GM21381 (cell line): ENCODE measurements around the gene SUMF2.
"Not testable (repeated sequence)": the region's sequence is repeated elsewhere in the genome, so short reads cannot be mapped to it uniquely, and the experiment has no call there.

Experiments
- ATAC-seq: cut with Tn5 transposase; IDR thresholded peaks from one replicate; pipeline ENCODE4 v1.9.1; 2021; ENCODE audit warnings: mild to moderate bottlenecking, moderate library complexity; ENCODE audit not compliant: unreplicated experiment

The SUMF2 gene

DNA sequence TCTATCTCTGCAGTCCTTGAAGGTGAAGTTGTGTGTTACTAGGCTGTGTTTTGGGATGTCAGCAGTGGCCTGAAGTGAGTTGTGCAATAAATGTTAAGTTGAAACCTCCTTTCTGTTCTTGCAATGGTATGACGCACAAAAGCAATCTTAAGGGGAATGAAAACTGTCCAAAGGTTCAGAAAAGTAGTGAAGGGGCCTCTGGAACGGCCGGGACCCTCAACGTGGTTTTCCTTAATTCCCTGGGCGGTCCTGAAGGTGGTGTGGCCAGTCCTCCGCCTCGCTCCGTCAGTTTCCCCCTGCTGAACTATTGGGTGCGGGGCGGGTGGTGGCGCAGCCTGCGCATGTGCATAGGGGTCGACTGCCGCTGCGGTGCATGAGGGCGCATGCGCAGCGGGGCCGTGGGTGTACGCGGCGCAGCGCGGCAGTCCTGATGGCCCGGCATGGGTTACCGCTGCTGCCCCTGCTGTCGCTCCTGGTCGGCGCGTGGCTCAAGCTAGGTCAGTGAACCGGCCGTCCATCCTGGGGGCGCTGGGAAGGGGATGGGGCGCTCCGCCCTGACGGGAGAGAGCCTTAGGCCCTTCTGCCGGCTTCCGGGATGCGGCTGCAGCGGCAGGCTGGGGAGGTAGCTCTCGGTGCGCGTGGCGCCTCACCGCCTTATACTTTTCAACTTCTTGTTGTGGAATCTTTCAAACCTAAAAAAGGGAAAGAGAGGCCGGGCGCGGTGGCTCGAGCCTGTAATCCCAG is at the start of gene SUMF2:
SUMF2 (plus strand) TSS at position 405 of the 744 bp plus-strand sequence; CDS start at position 431, 26 bp downstream.
- peak; percentile 93 for ATAC-seq

DNA sequence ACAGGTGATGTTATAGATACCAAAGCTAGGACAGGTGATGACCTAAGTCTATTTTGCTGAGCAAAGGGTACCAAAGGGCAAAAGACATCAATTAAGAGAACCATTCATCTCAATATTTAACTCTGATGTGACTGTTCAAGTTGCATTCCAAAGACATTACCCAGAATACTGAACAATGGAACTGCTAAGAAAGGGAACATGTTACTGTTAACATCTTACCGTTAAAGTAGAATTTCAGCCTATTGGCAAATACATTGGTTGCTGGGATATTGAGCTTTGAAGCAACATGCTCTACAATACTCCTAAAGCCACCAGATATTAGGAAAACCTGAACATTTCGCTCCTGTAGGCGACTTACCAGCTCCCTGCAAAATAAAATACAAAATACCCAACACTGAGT is 47.1 kb upstream of the SUMF2 start:
- not testable (repeated sequence) for ATAC-seq

DNA sequence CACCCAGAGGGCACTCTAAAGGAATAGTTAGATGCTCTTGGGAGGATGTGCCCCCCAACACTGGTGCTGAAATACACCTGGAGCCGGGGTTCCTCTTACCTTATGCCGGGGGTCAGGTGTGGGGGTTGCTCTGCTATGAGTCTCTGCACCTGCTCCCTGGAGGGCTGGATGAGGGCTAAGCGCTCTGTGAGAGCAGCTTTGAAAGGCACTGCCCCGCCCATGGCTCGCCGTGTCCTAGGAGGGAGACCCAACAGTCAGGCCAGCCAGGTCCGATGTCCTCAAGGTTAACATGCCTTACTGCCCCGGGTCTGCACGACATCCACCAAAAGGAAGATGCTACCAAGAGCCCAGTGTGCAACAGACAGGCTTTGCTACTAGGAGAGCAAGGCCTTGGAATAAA is 44.6 kb upstream of the SUMF2 start:
- ATAC-seq = no peak

- no peak for ATAC-seq
Observed at GRCh38 chr7:56023500-56023899, 40.6 kb upstream of the SUMF2 start.

- ATAC-seq = no peak
Observed at GRCh38 chr7:56026538-56026937, 37.5 kb upstream of the SUMF2 start.

GRCh38 chr7:56028942-56029630 is 35.0 kb upstream of the SUMF2 start:
- no peak for ATAC-seq

GRCh38 chr7:56030340-56030739 is 33.7 kb upstream of the SUMF2 start:
- ATAC-seq = no peak

GRCh38 chr7:56031556-56031955 is 32.5 kb upstream of the SUMF2 start:
- not testable (repeated sequence) for ATAC-seq

GRCh38 chr7:56032578-56032977 is 31.5 kb upstream of the SUMF2 start:
- ATAC-seq = not testable (repeated sequence)

DNA sequence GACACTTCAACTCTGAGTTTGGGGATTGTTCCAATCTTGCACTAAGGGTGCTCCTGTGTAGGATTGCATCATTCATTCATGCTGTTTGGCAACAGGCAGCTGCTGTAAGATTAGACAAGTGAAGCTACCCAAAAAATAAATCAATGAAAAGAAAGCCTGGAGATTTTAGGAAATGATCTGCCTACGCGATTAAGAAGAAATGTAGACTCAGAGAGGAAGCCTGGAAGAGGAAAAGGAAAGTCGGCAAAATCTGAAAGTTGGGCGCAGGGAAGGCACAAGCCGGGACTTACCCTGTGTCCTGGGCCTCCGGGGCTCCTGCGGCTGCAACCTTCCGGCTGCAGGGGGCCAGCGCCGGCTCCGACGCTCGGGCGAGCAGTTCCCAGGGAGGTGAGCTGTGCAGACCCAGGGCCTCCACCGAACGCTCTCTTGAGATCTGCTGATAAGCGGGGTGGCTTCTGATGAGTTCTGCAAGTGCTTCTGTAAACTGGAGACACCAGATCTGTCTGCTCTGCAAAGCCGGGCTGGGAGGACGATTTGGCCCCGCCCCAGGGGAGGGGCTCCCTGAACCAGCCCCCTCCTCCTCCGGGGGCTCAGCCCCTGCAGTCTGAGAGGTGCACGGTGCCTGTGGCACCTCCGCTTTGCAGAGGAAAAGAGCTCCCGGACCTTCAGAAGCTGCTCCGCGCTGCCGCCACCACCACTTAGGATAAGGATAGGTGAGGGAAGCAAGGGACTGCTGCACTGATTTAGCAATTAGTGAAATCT is 30.2 kb upstream of the SUMF2 start:
- ATAC-seq = peak; percentile 96

GRCh38 chr7:56040730-56041129 is 23.4 kb upstream of the SUMF2 start:
- no peak for ATAC-seq

- ATAC-seq = not testable (repeated sequence)
Observed at GRCh38 chr7:56045758-56046157, 18.3 kb upstream of the SUMF2 start.

GRCh38 chr7:56046721-56047445 is 17.2 kb upstream of the SUMF2 start:
- ATAC-seq = no peak

DNA sequence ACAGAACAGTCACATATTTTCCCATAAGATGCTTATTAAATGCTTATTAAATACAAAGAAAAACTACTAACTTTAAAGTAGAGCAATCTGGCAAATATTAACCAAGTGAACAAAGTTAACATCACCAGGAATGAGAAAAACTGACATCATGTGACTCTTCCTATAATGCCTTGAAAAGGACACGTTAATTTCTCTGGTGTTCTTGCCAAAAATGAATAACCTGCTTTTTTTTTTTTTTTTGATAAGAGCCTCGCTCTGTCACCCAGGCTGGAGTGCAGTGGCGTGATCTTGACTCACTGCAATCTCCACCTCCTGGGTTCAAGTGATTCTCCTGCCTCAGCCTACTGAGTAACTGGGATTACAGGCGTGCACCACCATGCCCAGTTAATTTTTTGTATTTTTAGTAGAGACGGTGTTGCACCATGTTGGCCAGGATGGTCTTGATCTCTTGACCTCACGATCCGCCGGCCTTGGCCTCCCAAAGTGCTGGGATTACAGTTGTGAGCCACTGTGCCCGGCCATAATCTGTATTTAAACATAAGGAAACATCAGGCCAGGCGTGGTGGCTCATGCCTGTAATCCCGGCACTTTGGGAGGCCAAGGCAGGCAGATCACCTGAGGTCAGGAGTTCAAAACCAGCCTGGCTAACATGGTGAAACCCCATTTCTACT is 16.5 kb upstream of the SUMF2 start:
- not testable (repeated sequence) for ATAC-seq

DNA sequence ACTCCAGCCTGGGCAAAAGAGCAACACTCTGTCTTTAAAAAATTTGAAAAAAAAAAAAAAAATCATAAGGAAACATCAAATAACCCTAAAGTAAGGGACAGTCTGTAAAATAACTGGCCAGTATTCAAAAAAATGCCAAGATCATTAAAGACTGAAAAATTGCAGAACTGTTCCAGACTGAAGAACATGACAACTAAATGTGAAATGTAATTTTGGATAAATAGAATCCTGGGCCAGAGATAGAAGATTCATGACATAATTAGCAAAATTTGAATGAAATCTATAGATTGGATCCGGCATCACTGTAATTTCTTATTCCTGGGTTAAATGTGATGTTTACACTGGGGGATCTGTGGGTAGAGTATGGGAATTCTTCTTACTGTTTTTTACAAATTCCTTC is 15.8 kb upstream of the SUMF2 start:
- no peak for ATAC-seq

DNA sequence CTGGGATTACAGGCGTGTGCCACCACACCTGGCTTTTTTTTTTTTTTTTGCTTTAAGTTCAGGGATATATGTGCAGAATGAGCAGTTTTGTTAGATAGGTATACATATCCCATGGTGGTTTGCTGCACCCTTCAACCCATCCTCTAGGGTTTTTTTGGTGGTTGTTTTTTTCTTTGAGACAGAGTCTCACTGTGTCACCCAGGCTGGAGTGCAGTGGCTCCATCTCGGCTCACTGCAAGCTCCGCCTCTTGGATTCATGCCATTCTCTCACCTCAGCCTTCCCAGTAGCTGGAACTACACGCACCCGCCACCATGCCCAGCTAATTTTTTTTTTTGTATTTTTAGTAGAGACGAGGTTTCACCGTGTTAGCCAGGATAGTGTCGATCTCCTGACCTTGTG is 15.3 kb upstream of the SUMF2 start:
- ATAC-seq = not testable (repeated sequence)

GRCh38 chr7:56051053-56051338 is 13.1 kb upstream of the SUMF2 start:
- no peak for ATAC-seq

GRCh38 chr7:56051339-56052191 is 12.5 kb upstream of the SUMF2 start, which contains the start of the genes CCT6A and PSPH:
TSS of gene CCT6A (plus strand) at chr7:56051765. CDS start at chr7:56051849, 84 bp downstream.
TSS of gene PSPH (minus strand) at chr7:56051444. CDS start at chr7:56021212, 30,232 bp downstream.
- peak; percentile 96 for ATAC-seq

DNA sequence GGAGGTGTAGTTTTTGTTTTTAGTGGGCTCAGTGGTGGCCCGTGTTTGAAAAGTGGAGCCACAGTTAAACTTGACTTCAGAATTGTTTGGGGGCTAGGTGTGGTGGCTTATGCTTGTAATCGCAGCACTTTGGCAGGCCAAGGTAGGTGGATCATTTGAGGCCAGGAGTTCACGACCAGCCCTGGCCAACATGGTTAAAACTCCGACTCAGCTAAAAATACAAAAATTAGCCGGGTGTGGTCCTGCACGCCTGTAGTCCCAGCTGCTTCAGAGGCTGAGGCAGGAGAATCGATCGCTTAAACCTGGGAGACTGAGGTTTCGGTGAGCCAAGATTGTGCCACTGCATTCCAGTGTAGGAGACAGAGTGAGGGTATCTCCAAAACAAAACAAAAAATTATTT is 10.7 kb upstream of the SUMF2 start:
- ATAC-seq = no peak
